ENCODE data around the gene MRPL40.

DNA sequence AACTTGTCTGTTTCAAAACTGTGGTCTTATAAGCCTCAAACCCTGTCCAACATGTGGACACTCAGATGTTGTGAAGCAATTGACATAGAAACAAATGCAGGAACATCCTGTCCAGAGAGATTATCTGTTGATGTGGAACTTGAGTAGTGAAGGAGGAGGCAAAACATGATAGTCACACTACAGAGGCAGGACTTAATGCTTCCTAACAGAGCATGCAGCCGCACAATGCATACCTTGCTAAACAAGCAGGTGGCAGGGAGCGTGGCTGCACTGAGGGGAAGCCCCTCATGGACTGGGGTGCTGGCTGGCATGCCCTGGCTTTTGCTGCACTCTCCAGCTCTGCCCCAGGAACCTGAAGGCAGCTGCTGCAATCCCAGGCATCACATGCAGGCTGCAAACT lies 9.8 kb downstream of the MRPL40 start:
- TF ChIP-seq EZH2 (IDR thresholded peaks at IDR 0.05), result no peak
- TF ChIP-seq, protein P1, sequence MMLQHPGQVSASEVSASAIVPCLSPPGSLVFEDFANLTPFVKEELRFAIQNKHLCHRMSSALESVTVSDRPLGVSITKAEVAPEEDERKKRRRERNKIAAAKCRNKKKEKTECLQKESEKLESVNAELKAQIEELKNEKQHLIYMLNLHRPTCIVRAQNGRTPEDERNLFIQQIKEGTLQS (IDR thresholded peaks at IDR 0.05), result no peak
- TF ChIP-seq, protein P2, sequence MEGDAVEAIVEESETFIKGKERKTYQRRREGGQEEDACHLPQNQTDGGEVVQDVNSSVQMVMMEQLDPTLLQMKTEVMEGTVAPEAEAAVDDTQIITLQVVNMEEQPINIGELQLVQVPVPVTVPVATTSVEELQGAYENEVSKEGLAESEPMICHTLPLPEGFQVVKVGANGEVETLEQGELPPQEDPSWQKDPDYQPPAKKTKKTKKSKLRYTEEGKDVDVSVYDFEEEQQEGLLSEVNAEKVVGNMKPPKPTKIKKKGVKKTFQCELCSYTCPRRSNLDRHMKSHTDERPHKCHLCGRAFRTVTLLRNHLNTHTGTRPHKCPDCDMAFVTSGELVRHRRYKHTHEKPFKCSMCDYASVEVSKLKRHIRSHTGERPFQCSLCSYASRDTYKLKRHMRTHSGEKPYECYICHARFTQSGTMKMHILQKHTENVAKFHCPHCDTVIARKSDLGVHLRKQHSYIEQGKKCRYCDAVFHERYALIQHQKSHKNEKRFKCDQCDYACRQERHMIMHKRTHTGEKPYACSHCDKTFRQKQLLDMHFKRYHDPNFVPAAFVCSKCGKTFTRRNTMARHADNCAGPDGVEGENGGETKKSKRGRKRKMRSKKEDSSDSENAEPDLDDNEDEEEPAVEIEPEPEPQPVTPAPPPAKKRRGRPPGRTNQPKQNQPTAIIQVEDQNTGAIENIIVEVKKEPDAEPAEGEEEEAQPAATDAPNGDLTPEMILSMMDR (IDR thresholded peaks at IDR 0.05 in 2 of 3, conservative IDR thresholded peaks at IDR 0.05 in 1 of 3; ENCODE audit: borderline replicate concordance in 1 of 3, insufficient read depth in 1 of 3, low read depth in 2 of 3, low read length in 2 of 3), result no peak
- no peak for TF ChIP-seq YY1 (IDR thresholded peaks at IDR 0.05; ENCODE audit: extremely low read depth, insufficient replicate concordance, low read depth, low read length)
- no peak for TF ChIP-seq JUND (IDR thresholded peaks at IDR 0.05)
- no peak for TF ChIP-seq CEBPB (IDR thresholded peaks at IDR 0.05; ENCODE audit: low read depth)
- TF ChIP-seq POLR2A (IDR thresholded peaks at IDR 0.05; ENCODE audit: borderline replicate concordance, extremely low read depth, insufficient read depth, insufficient read length), result no peak
- no peak for TF ChIP-seq POLR2AphosphoS5 (IDR thresholded peaks at IDR 0.05; ENCODE audit: low read depth, low read length)
- TF ChIP-seq, protein P3, sequence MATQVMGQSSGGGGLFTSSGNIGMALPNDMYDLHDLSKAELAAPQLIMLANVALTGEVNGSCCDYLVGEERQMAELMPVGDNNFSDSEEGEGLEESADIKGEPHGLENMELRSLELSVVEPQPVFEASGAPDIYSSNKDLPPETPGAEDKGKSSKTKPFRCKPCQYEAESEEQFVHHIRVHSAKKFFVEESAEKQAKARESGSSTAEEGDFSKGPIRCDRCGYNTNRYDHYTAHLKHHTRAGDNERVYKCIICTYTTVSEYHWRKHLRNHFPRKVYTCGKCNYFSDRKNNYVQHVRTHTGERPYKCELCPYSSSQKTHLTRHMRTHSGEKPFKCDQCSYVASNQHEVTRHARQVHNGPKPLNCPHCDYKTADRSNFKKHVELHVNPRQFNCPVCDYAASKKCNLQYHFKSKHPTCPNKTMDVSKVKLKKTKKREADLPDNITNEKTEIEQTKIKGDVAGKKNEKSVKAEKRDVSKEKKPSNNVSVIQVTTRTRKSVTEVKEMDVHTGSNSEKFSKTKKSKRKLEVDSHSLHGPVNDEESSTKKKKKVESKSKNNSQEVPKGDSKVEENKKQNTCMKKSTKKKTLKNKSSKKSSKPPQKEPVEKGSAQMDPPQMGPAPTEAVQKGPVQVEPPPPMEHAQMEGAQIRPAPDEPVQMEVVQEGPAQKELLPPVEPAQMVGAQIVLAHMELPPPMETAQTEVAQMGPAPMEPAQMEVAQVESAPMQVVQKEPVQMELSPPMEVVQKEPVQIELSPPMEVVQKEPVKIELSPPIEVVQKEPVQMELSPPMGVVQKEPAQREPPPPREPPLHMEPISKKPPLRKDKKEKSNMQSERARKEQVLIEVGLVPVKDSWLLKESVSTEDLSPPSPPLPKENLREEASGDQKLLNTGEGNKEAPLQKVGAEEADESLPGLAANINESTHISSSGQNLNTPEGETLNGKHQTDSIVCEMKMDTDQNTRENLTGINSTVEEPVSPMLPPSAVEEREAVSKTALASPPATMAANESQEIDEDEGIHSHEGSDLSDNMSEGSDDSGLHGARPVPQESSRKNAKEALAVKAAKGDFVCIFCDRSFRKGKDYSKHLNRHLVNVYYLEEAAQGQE (IDR thresholded peaks at IDR 0.05; ENCODE audit: low read depth), result no peak
- TF ChIP-seq, protein P4, sequence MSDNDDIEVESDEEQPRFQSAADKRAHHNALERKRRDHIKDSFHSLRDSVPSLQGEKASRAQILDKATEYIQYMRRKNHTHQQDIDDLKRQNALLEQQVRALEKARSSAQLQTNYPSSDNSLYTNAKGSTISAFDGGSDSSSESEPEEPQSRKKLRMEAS (IDR thresholded peaks at IDR 0.05), result no peak
- TF ChIP-seq TCF7L2 (IDR thresholded peaks at IDR 0.05; ENCODE audit: borderline replicate concordance, extremely low read depth, insufficient read depth, insufficient read length), result no peak
- TF ChIP-seq FOSL1 (IDR thresholded peaks at IDR 0.05; ENCODE audit: low read depth), result no peak
